Islet precursor cell (in vitro differentiated cells): ENCODE results near the gene ARMC12.
"Not testable (repeated sequence)": the region's sequence is repeated elsewhere in the genome, so short reads cannot be mapped to it uniquely, and the experiment has no call there.

ENCODE experiments used
- DNase-seq: peaks from one replicate; pipeline ENCODE4 v3.0.0-alpha.2; 2018

ARMC12 gene

GRCh38 chr6:35736982-35737412, at the start of gene ARMC12:
Gene ARMC12, plus strand, starts transcription at chr6:35737032. Its CDS starts 77 bp downstream, at chr6:35737109.
- DNase-seq: no peak

GRCh38 chr6:35687658-35688604, 48.9 kb upstream of the ARMC12 start:
- DNase-seq: peak; percentile 74

- peak; percentile 93 for DNase-seq
Observed at GRCh38 chr6:35688605-35689322, 48.1 kb upstream of the ARMC12 start, which contains the start of gene FKBP5. Gene FKBP5, minus strand, starts transcription at chr6:35688915. Its CDS starts 46,091 bp downstream, at chr6:35642824.

- not testable (repeated sequence) for DNase-seq
Observed at GRCh38 chr6:35690006-35690405, 46.8 kb upstream of the ARMC12 start.

- DNase-seq: no peak
Observed at GRCh38 chr6:35690484-35690883, 46.3 kb upstream of the ARMC12 start.

- DNase-seq: no peak
Observed at GRCh38 chr6:35691027-35691824, 45.6 kb upstream of the ARMC12 start.

- no peak for DNase-seq
Observed at GRCh38 chr6:35694462-35694861, 42.4 kb upstream of the ARMC12 start.

GRCh38 chr6:35698430-35698829, 38.4 kb upstream of the ARMC12 start:
- DNase-seq: not testable (repeated sequence)

GRCh38 chr6:35698858-35699257, 38.0 kb upstream of the ARMC12 start:
- no peak for DNase-seq

GRCh38 chr6:35703554-35703953, 33.3 kb upstream of the ARMC12 start:
- DNase-seq: no peak

- no peak for DNase-seq
Observed at GRCh38 chr6:35706468-35706867, 30.4 kb upstream of the ARMC12 start.

- DNase-seq: no peak
Observed at GRCh38 chr6:35707714-35708407, 29.0 kb upstream of the ARMC12 start.

GRCh38 chr6:35708585-35708984, 28.2 kb upstream of the ARMC12 start:
- no peak for DNase-seq

GRCh38 chr6:35710241-35710847, 26.5 kb upstream of the ARMC12 start:
- no peak for DNase-seq

- DNase-seq: no peak
Observed at GRCh38 chr6:35711731-35712130, 25.1 kb upstream of the ARMC12 start.

GRCh38 chr6:35713006-35713767, 23.6 kb upstream of the ARMC12 start:
- no peak for DNase-seq

GRCh38 chr6:35716798-35717197, 20.0 kb upstream of the ARMC12 start:
- DNase-seq: no peak

- DNase-seq: no peak
Observed at GRCh38 chr6:35717449-35718374, 19.1 kb upstream of the ARMC12 start.

GRCh38 chr6:35718375-35718736, 18.5 kb upstream of the ARMC12 start:
- DNase-seq: no peak

- DNase-seq: no peak
Observed at GRCh38 chr6:35718911-35719381, 17.9 kb upstream of the ARMC12 start.
